Suppressor macrophage (primary cell): Measurements from ENCODE around the gene PRICKLE2.

ENCODE experiments used
- DNase-seq, 4 experiments: peaks; one replicate each; pipeline ENCODE4 v3.0.0-alpha.2; 2020 to 2022

Gene PRICKLE2

DNA sequence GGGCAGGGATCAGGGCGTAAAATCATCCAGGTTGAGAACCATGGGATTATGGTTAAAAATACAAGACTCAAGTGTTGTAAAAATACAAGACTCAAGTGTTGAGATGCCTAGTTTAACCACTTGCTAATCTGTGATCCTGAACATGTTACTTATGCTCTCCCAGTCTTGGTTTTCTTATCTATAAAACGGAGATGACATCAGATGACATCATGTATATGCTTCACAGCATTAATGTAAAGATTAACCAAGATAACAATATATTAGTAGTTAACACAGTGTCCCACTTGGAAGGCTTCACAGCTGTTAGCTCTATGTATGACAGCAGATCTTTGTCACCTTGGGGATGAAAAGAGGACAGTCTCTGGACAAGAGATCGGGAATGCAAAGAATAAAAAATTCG lies 96.2 kb downstream of the PRICKLE2 start:
- DNase-seq: no peak

DNA sequence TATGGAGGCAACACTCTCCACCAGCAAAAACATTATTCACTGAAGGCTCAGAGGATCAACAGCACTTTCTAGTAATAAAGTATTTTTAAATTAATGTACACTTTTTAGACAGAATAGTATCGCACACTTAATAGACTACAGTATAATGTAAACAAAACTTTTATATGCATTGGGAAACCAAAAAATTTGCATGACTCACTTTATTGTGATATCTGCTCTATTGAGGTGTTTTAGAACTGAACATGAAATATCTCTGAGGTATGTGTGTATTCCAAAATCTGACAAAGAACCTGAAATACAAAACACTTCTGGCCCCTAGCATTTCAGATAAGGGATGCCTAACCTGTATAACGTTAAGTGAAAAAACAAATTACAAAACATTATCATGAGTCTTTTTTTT lies 99.7 kb downstream of the PRICKLE2 start:
- no peak for DNase-seq

DNA sequence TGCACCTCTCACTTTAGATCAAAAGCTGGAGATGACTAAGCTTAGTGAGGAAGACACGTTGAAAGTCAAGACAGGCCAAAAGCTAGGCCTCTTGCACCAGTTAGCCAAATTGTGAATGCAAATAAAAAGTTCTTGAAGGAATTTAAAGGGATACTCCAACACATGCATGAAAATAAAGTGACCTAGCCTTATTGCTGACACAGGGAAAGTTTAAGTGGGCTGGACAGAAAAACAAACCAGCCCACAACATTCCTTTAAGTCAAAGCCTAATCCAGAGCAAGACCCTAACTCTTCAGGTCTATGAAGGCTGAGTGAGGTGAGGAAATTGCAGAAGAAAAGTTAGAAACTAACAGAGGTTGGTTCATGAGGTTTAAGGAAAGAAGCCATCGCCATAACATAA lies 101.3 kb downstream of the PRICKLE2 start:
- no peak for DNase-seq

DNA sequence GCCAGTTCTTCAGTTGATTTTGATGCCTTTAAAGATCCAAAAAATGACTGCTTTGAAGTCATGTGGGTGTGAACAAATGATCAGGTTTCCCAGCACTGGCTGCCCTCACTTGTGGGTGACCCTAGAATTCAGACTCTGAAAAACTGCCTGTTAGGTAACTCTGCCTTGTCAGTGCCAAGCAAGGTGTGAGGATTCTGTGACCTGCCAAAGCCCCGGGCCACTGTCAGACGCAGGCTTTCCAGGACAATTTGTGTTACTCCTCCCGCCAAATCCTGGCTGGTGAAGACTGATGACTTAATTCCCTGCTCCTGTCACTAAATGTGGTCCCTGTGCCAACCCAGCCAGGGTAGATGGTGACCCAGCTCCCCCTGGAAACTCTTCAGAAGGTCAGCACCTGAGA lies 102.8 kb downstream of the PRICKLE2 start:
- no peak for DNase-seq

DNA sequence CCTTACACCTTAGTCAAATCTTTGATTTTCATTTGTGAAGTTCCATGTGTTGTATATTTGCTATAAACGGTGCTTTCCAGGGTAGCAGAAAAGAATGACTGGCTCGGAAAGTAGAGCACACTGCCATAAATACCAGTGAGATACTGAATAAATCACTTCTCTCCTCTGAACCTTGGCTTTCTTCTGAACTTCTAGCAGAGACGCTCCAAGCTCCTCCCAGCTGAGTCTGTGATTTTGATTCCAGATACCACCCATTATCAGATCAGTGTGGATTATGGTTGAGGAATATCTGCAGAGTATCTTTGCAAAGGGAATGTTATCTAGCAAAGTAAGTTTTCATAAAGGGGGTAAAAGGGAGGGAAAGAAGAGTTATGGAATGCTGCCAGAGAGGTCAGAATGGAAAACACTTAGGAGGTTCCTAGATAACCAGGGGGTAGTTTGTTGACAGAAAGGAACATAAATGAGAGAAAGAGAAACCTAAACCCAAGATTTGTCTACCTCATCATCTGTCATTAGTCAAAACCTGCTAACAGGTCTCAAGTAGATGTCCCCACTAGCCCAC lies 103.4 kb downstream of the PRICKLE2 start:
- no peak for DNase-seq

DNA sequence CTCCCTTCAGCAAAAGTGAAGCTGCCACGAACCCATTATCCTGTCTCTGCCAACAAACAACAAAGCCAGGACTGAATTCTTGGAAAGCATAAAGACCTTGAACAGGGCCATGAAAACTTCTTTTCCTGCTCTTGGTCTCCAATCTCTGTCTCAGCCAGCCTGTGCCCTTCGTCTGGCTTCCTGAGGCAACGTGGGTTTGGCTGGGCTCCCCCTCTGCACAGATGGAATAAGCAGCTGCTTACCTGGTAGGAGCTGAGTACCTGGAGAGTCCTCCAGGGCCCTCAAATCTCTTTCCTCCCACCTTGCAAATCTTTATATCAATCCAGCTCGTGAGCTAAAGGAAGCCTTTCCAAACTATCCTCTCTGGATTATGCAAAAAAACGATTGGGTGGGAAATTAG lies 104.4 kb downstream of the PRICKLE2 start:
- no peak for DNase-seq

DNA sequence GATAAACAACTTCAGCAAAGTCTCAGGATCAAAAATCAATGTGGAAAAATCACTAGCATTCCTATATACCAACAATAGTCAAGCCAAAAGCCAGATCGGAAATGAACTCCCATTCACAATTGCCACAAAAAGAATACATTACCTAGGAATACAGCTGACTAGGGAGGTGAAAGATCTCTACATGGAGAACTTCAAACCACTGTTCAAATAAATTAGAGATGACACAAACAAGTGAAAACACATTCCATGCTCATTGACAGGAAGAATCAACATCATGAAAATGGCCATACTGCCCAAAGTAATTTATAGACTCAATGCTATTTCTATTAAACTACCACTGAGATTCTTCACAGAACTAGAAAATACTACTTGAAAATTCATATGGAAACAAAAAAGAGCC lies 107.8 kb downstream of the PRICKLE2 start:
- no peak for DNase-seq

DNA sequence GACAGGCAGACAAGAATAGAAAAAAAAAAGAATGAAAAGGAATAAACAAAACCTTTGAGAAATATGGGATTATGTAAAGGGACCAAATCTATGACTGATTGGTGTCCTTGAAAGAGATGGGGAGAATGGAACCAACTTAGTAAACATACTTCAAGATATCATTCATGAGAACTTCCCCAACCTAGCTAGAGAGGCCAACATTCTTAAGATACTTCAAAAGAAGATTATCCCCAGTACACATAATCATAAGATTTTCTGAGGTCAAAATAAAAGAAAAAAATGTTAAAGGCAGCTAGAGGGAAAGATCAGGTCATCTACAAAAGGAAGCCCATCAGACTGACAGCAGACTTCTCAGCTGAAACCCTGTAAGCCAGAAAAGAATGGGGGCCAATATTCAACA lies 110.6 kb downstream of the PRICKLE2 start:
- DNase-seq: no peak

DNA sequence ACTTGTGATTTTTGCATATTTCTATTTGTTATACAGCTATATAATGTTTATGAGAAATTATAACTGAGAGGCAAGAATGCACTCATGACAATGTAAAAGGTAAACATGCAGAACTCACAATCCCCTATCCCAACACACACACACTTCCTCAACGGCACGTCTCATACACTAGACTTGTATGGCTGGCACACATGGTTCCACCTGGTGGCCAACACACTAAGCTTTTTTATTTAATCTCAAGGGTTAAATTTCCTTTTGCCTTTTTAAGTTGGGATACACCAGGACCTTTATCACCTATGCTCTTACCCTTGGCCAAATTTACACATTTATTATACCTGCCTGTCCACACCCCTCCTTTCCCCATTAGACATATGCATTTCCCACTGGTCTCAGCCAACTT lies 113.4 kb downstream of the PRICKLE2 start:
- DNase-seq: no peak

DNA sequence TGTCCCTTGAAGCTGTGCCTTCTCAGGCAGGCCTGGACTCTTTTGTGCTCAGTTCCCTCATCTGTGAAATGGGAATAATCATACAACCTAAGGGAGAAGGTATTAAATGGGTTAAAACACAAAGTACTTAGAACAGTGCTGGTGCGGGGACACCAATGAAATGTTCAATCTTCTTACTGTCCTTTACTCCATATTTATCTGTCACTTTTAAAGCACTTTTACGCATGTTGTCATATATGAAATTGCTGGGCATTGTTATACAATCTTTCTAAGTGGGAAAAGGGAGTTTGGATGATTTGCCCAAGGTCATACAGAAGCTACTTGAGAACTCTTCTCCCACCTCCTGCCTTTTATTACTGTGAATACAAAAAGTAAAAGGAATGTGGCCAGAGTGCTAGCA lies 114.2 kb downstream of the PRICKLE2 start:
- no peak for DNase-seq

DNA sequence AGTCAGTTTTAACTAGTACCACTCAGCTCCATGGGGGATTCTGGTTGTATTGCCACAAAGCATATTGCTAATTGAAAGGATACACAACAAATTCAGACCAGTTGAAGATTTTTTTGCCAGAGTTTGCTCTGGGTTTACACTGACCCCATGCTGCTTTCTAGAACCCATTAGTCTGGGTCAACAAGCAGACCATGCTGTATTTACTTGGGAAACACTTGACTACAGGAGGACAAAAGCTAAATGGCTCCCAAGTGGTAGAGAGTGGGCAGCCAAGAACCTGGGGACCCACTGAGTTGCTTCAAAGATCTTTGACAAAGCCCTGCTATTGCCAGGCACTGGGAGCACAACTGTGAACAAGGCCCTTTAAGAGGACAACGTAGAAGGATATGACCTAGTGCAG lies 115.2 kb downstream of the PRICKLE2 start:
- no peak for DNase-seq

DNA sequence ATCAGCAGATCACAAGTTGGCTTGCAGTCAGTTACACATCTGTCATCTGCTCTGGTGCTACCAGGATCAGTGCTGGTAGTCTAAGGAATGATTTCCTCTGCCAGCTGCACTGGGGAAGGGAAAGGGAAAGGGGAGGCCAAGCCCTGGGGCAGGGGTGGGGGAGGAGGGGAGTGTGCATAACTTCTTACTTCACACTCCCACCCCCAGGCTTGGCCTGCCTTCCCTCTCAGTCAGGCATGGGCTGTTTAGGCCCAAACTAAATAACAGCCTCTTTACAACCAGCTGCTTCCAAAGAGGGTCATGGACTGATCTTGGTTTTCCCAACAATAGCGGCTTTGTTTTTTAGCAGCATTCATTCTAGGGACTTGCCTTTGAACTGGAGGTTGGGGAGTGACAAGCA lies 115.8 kb downstream of the PRICKLE2 start:
- DNase-seq: no peak

DNA sequence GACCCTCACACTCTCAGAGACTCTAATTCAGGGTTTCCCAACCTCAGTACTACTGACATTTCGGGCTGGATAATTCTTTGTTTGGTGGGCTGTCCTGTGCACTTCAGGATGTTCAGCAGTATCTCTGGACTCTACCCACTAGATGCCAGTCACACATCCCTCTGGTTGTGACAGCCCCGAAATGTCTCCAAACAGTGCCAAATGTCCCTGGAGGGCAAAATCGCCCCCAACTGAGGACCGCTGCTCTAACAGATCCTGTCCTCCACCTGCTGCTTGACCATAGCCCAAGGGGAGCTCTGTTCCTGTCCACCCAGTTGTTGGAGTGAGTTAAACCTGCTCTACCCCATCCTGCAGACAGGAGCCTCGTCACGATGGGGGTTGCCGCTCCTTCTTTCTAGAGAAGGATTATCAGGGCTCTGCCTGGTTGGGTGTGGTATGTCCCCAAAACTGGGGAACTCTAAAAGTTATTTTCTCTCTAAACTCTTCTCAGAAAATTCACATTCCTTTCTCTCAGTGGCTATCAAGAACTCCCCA lies 116.4 kb downstream of the PRICKLE2 start:
- DNase-seq: no peak

DNA sequence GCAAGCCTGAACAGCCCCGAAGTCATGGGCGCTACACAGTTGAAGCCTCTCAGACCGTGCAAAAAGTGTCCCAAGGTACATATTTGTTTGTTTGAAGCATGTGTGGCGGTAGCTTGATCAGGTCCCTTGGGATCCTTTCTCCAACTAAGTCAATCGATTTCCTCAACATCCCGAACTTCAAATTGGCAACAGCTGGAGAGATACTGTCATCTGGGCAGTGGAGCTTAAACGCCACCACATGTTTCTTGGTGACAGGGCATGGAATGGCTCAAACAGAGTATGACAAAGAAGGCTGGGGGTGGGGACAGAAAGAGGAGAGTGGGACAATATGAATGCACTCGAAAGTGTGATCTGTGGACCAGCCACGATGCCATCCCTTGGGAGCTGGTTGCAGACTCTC lies 117.0 kb downstream of the PRICKLE2 start:
- DNase-seq: no peak

DNA sequence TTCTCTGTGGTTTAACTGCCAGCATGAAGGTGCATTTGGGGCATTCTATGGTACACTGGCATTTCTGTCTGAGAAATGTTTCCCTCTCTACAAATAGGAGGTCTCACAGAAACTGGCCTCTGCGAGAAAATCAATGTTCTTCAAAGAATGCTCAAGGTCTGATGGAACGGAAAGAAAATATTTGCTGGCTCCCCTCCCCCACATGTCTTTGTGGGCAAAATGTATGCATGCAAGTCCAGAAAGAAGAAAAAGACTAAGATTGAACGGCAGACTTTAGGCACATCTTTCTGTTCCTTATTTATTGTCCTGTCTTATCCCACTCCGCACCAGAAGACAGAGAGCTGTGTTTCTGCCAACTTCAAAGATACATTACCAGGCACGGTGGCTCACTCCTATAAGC lies 118.1 kb downstream of the PRICKLE2 start:
- DNase-seq: no peak

DNA sequence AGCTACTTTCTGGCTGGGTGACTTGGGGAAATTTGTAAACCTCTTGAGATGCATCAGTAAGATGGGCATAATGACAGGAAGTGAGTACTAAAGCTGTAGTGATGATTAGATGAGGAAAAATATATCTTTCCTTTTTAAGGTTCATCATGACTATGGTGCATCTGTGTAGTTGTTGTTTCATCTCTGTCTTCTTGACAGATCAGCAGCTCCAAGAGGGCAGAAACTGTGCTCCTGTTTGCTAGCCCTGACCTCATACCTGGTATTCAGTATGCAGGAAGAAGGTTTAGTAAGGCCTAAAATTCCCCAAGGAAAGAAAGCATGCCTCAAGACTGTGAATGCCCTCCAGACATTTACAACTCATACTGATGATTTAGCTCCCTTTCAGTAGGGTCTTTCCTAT lies 119.5 kb downstream of the PRICKLE2 start:
- DNase-seq: no peak

DNA sequence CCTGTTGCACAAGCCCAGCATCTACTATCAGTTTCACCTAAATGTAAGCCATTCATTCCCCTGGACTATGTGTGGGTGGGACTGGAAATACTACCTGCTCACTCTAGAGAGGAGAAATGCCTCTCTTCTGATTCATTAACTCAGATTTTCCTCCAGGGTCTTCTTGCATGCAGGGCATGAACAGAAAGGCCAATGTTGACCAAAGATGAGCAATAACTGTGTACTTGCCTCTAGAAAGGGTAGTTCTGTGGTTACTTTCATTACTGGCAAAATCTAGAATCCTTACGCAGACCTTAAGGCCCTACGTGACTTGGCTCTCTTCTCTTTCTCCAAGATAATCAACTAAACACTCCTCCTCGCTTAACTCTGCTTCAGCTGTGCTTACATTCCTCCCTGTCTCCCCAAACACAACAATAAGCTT lies 120.6 kb downstream of the PRICKLE2 start:
- no peak for DNase-seq

DNA sequence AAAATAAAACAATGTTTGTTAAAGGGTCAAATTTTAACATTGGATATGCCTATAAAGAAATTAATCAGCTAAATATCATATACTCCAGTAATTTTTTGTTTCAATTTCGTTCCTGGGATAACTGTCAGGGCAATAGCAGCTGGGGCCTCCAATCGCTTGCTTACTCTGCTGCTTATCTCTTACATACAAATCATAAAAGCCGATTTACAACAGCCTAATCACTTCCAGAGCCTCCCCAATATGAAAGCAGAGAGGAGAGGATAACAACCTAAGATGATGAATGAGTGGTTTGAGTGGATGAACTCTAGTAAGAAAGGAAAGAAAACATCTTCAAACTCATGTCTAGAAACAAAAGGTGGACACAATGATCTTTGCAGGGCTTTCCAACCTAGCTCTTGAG lies 121.3 kb downstream of the PRICKLE2 start:
- DNase-seq: no peak

DNA sequence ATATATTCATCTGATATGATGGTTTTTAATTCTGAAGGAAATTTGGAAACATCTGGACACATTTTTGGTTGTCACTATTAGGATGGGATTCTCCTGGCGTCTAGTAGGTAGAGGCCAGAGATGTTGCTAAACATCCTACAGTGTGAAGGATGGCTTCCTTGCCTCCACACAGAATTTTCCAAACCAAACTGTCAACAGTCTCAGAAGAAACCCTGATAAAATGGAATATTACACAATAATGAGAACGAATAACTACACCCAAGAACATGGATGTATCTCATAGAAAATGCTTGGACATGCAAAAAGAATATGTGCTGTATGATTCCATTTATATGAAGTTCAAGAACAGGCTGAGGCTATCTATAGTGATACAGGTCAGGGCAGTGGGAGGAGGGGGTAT lies 122.1 kb downstream of the PRICKLE2 start:
- DNase-seq: no peak

DNA sequence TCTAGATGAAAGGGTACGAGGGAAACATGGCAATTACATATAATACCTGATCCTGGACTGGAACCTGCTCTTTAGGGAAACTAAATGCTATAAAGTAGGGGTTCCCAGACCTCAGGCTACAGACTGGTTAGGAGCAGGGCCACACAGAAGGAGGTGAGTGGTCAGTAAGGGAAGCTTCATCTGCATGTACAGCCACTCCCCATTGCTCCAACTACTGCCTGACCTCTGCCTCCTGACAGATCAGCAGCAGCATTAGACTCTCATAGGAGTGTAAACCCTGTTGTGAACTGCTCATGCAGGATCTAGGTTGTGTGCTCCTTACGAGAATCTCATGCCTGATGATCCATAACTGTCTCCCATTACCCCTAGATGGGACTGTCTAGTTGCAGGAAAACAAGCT lies 123.1 kb downstream of the PRICKLE2 start:
- DNase-seq: no peak

DNA sequence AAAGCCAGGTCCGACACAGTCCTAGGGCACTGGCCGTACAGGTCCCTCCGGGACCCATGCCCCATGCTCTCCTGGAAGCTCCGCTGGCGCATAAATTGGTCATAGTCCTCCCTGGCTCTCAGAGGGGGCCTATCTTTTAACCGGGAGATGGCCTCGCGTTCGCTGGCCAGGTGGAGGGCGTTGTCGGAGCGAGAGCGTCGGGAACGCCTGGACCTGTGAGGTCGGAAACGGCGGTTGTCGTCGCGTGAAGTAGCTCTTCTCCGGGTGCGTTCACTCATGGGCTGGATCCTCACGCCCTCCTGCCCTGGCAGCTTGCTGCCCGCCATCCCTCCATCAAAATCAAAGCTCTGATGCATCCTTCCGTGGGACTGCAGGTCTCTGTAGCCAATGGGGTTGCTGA lies 126.0 kb downstream of the PRICKLE2 start:
- no peak for DNase-seq

DNA sequence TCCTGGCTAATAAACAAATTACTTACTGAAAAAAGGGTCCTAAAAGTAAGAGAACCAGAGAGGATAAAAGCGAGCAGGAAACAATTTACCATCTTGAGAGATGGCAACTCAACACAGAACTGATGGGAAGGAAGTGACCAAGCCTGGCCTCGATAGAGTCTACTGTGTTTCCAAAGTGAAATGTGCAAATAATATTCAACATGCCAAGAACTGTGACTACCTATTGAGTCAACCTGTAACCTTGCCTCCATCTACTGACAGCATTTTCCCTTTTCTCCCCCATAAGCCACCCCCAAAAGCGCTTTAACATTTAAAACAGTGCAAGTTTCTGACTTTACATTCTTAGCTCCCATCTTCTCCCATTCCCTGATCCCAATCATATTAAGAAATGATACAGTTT lies 126.6 kb downstream of the PRICKLE2 start:
- DNase-seq: no peak

DNA sequence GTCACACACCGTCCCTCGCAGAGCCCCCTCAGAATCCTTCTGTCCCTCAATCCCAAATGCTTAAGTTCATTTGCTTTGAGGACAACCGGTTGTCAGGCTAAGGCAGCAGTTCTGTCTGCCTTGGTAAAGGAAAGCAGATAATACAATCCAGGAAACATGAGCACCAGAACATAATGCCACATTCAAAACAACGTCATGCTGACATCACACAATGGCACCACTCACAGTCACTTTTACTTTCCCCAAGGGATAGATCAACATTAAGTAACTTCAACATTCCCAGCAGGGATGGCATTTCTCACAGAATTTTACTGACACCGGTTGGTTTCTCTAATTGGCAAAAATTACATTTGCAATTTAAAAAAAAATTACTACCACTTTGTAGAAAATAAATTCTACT lies 127.3 kb downstream of the PRICKLE2 start:
- no peak for DNase-seq

DNA sequence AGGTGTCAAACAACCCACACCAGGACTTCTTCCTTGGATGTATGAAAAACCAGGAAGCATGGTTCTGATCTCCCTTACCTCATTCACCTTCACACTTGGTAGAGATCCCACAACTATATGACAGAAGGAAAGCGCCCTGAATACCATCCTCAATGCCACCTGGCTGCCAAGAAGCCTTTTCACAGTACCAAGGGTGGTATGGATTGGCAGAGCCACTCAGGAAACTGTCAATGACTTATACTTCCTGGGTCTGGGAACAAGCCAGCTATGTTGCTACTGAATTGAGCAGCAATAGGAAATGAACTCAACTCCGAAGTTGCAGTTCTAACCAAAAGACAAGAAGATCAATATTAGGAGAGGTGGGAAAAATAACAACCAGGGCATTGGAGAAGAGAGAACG lies 129.5 kb downstream of the PRICKLE2 start:
- DNase-seq: no peak

DNA sequence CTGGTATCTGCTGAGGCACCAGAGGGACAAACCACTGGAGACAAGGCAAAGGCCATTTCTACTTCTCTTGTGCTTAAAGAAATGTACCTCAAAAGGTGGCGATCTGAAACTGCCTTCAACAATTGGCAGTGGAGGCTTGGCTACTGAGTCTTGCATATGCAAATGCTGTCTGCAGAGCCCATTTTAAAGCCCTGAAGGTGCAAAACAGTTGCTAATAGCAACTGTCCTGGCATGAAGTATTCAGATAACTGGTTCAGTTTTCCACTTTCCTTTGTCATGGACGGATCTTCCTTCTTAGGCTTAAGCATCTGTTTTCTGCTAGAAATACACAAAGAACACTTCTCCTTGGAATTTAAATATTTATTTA lies 130.6 kb downstream of the PRICKLE2 start:
- no peak for DNase-seq
